OCI-LY7 (cell line): ENCODE measurements around the gene COL28A1. TPM values are rescaled to one million over a fixed set of nuclear protein-coding genes. Genes with fewer than 3 reads are reported as not detected.

ENCODE experiments used
- BruUV-seq: library from RNA; stranded (reverse); fragments of 400-500 nt; replicated peaks from 2 replicates; lab custom pipeline; 2021; lab: Mats Ljungman, UMichigan
- CTCF ChIA-PET: fragments of 300-600 bp; sonication (Branson Sonifier 250); formaldehyde crosslinking; loops from one replicate; lab custom pipeline; 2022; ENCODE audit warnings: antibody characterized with exemption; ENCODE audit not compliant: unreplicated experiment; lab: Charles Lee
- POLR2A ChIA-PET: fragments of 300-600 bp; sonication (Branson Sonifier 250); formaldehyde crosslinking; loops from one replicate; lab custom pipeline; 2022; ENCODE audit warnings: antibody characterized with exemption; lab: Charles Lee
- DNase-seq: peaks from one replicate; pipeline ENCODE4 v3.0.0-alpha.2; 2015; ENCODE audit warnings: low spot score
- H2AFZ ChIP-seq: fragments of 200-600 bp; sonication (generic), shearing (Covaris generic); 2 replicates; pipeline ENCODE4 v1.6.1; 2014; ENCODE audit warnings: mild to moderate bottlenecking, antibody characterized with exemption, low read length, moderate library complexity
- H3K27ac ChIP-seq: fragments of 200-600 bp; sonication (generic); 2 replicates; pipeline ENCODE4 v1.5.1; 2014; ENCODE audit warnings: mixed run types, low read depth, mild to moderate bottlenecking, moderate library complexity, low read length, inconsistent platforms; ENCODE audit not compliant: poor library complexity, severe bottlenecking
- H3K36me3 ChIP-seq: fragments of 200-600 bp; sonication (generic); 2 replicates; pipeline ENCODE4 v1.6.1; 2014; ENCODE audit warnings: mild to moderate bottlenecking, antibody characterized with exemption, low read length, moderate library complexity, mixed read lengths; ENCODE audit not compliant: insufficient read depth
- H3K4me1 ChIP-seq: fragments of 200-600 bp; sonication (generic); 2 replicates; pipeline ENCODE4 v1.5.1; 2014; ENCODE audit warnings: mild to moderate bottlenecking, low read length; ENCODE audit not compliant: insufficient read depth, poor library complexity, severe bottlenecking
- H3K4me2 ChIP-seq: fragments of 200-600 bp; sonication (generic); 2 replicates; pipeline ENCODE4 v1.6.1; 2014; ENCODE audit warnings: mild to moderate bottlenecking, low read length
- H3K4me3 ChIP-seq: fragments of 200-600 bp; sonication (generic); 2 replicates; pipeline ENCODE4 v1.5.1; 2014; ENCODE audit warnings: mild to moderate bottlenecking, low read depth, low read length; ENCODE audit not compliant: poor library complexity, severe bottlenecking
- H3K79me2 ChIP-seq: fragments of 200-600 bp; sonication (generic); 2 replicates; pipeline ENCODE4 v1.6.1; 2016; ENCODE audit warnings: low read depth, mild to moderate bottlenecking, low read length, moderate library complexity, mixed read lengths; ENCODE audit not compliant: insufficient read depth
- H3K9me2 ChIP-seq: fragments of 200-600 bp; sonication (generic); 2 replicates; pipeline ENCODE4 v1.6.1; 2016; ENCODE audit warnings: mild to moderate bottlenecking, low read length, mixed read lengths; ENCODE audit not compliant: insufficient read depth
- H3K9me3 ChIP-seq: fragments of 200-600 bp; sonication (generic); 2 replicates; pipeline ENCODE4 v1.6.1; 2014; ENCODE audit warnings: mild to moderate bottlenecking, mixed run types, low read length, mixed read lengths
- H4K20me1 ChIP-seq: fragments of 200-600 bp; sonication (generic); 2 replicates; pipeline ENCODE4 v1.6.1; 2014; ENCODE audit warnings: mild to moderate bottlenecking, antibody characterized with exemption, low read length, moderate library complexity, mixed read lengths; ENCODE audit not compliant: insufficient read depth
- EZH2phosphoT487 ChIP-seq: fragments of 200-600 bp; sonication (generic); IDR thresholded peaks from 2 replicates; pipeline ENCODE4 v1.6.1; 2018; ENCODE audit warnings: low read depth, borderline replicate concordance, mild to moderate bottlenecking, mixed run types, antibody characterized with exemption, low read length, moderate library complexity, mixed read lengths
- intact Hi-C: fragments of 100-400 bp; cut with micrococcal nuclease; formaldehyde crosslinking; loops from one replicate; pipeline ENCODE4 v1.10.0; 2022; ENCODE audit not compliant: unreplicated experiment
- total RNA-seq, 2 experiments: library from RNA; depleted of rRNA in 1 of 2; stranded (reverse); fragments of >200 nt in 1 of 2; shearing (Covaris generic) in 1 of 2; gene quantifications; 2 replicates each; pipeline ENCODE4 v1.2.3, GENCODE V29; 2014 to 2022
- TF ChIP-seq, protein P1 (sequence below): fragments of 200-600 bp; sonication (generic); conservative IDR thresholded peaks from 2 replicates; pipeline ENCODE4 v1.5.1; 2014; ENCODE audit warnings: mild to moderate bottlenecking, antibody characterized with exemption, low read length, moderate library complexity, mixed read lengths

Gene COL28A1
- total RNA-seq, 2 experiments from 2014 or later: not detected

DNA sequence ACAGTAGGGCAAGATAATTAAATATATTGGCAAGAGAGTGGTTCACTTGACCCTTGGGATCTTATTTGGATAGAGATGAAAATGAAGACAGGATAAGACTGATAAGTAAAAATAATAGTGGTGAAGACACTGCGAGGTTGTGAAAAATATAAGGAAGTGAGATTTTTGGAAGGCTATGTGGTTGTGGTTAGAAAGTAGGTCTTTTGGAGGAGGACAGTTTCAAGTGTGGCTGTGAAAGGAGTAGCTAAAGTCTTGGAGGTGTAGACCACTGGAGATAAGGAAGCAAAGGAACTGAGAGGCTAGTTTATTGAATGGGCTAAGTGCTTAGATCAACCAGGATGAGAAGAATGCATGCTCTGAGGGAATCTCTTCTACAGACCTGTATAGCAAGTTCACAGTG is 42.2 kb upstream of the COL28A1 start:
- TF ChIP-seq, protein P1, sequence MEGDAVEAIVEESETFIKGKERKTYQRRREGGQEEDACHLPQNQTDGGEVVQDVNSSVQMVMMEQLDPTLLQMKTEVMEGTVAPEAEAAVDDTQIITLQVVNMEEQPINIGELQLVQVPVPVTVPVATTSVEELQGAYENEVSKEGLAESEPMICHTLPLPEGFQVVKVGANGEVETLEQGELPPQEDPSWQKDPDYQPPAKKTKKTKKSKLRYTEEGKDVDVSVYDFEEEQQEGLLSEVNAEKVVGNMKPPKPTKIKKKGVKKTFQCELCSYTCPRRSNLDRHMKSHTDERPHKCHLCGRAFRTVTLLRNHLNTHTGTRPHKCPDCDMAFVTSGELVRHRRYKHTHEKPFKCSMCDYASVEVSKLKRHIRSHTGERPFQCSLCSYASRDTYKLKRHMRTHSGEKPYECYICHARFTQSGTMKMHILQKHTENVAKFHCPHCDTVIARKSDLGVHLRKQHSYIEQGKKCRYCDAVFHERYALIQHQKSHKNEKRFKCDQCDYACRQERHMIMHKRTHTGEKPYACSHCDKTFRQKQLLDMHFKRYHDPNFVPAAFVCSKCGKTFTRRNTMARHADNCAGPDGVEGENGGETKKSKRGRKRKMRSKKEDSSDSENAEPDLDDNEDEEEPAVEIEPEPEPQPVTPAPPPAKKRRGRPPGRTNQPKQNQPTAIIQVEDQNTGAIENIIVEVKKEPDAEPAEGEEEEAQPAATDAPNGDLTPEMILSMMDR: no peak
- no peak for TF ChIP-seq EZH2phosphoT487
- BruUV-seq: no TSS peak
- no peak overlapping the region for H3K4me2 ChIP-seq
- no peaks in the 10 kb centered on the region for H3K9me2 ChIP-seq
- peak; percentile 11 for DNase-seq
- H3K36me3 ChIP-seq: peaks cover 38% of the 10 kb centered on the region
- intact Hi-C loops: no loop called here
- no peaks in the 10 kb centered on the region for H3K79me2 ChIP-seq
- POLR2A ChIA-PET: no interaction called here
- CTCF ChIA-PET: interaction anchor here (0.6 kb wide), 1 partner anchor 9 kb away, joined by 3 read pairs; no protein-coding TSS in a partner anchor
- H3K4me1 ChIP-seq: peaks cover 10% of the 10 kb centered on the region
- 0 out of 2 replicates have a peak, but pooled peaks cover 5% of the 10 kb centered on the region for H4K20me1 ChIP-seq
- H2AFZ ChIP-seq: no peak overlapping the region
- no peaks in the 10 kb centered on the region for H3K9me3 ChIP-seq
- H3K27ac ChIP-seq: no peak overlapping the region
- no peak overlapping the region for H3K4me3 ChIP-seq

DNA sequence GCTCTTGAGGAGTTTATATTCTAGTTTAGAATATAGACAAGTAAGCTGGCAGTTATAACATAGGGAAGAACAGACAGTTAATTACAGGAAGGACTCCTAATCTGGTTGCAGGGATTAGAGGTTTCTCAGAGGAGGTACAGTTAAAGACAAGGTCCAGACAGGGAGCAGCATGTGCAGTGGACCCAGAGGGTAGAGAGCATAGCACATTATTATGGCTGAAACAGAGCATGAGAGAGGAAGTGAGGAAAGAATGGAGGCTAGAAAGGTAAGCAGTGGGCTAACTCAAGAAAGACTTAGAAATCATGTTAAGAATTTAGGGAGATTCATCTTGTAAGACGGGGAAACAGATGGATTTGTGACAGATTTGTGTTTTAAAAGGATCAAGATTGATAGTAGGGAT is 40.7 kb upstream of the COL28A1 start:
- no peak for DNase-seq
- Histone ChIP-seq H3K9me2 (no peaks in the 10 kb centered on the region), H3K27ac (no peak overlapping the region), H3K4me2 (no peak overlapping the region), H3K9me3 (no peaks in the 10 kb centered on the region), H3K36me3 (peaks cover 40% of the 10 kb centered on the region), H3K79me2 (peaks cover 11% of the 10 kb centered on the region; the same call in 1 of the 2 replicates), H4K20me1 (0 out of 2 replicates have a peak, but pooled peaks cover 5% of the 10 kb centered on the region), H3K4me3 (no peak overlapping the region), H2AFZ (no peak overlapping the region), H3K4me1 (peaks cover 10% of the 10 kb centered on the region)
- CTCF ChIA-PET: no interaction called here
- no peak for TF ChIP-seq EZH2phosphoT487
- TF ChIP-seq, protein P1: no peak
- BruUV-seq: no TSS peak
- POLR2A ChIA-PET: interaction anchor here (0.7 to 2.4 kb wide), 2 partner anchors 9 to 622 kb away, joined by 3 to 12 read pairs; no protein-coding TSS in a partner anchor
- intact Hi-C loops: no loop called here

DNA sequence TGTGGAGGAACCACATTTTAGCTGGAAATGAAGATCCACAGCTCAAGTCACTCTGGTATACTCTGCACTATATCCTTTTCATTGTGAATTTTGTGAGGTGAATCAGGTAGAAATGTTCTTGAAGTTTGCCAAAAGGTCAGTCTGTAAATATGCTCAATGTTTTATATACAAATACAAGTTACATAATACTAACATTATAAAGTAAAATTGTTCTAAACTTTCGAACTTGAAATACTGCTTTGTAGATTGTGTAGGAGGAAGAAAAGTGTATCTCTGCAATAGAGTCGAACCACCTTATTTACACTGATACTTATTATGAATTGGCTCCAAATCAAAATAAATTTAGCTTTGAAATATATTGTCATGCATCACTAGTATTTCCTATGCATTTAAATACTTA is 38.0 kb upstream of the COL28A1 start:
- H4K20me1 ChIP-seq: peaks cover 12% of the 10 kb centered on the region; the same call in 1 of the 2 replicates
- H3K9me3 ChIP-seq: no peaks in the 10 kb centered on the region
- CTCF ChIA-PET: no interaction called here
- TF ChIP-seq, protein P1: no peak
- TF ChIP-seq EZH2phosphoT487: no peak
- H3K4me3 ChIP-seq: no peak overlapping the region
- intact Hi-C loops: no loop called here
- H3K36me3 ChIP-seq: peaks cover 33% of the 10 kb centered on the region
- no TSS peak for BruUV-seq
- peaks cover 27% of the 10 kb centered on the region for H3K4me1 ChIP-seq
- H3K27ac ChIP-seq: no peak overlapping the region
- POLR2A ChIA-PET: no interaction called here
- H3K79me2 ChIP-seq: peaks cover 31% of the 10 kb centered on the region; the same call in 1 of the 2 replicates
- H2AFZ ChIP-seq: no peak overlapping the region
- no peak overlapping the region for H3K4me2 ChIP-seq
- H3K9me2 ChIP-seq: no peaks in the 10 kb centered on the region
- DNase-seq: no peak
